ENCODE measurements around the gene GRIFIN.

DNA sequence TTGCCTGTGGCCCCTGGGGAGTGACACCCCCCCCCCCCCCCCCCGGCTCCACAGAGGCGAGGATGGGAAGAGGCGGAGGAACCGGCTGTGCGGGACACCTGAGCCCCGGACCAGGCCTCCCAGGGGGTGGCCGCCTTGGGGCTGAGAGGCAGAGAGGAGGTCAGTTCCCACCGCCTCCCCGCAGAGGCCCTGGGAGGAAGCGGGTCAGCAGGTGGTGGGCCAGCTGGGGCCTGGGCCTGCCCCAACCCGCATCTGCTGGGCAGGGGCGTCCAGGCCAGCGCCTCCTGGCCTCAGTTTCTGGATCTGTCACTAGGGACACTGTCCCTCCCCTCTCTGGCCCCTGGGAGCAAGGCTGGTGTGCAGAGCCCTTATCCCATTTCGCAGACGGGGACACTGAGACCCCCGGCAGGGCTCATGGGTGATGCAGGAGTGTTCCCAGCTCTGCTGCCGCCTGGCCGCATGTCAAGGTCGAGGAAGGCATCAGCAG lies 28.7 kb upstream of the GRIFIN start:
- no peak for TF ChIP-seq EZH2 (IDR thresholded peaks at IDR 0.05; ENCODE audit: insufficient read depth, poor library complexity, severe bottlenecking)
- TF ChIP-seq EZH2phosphoT487 (IDR thresholded peaks at IDR 0.05; ENCODE audit: insufficient read depth, low read depth) = no peak

All from GM23248 (cell line).